Measurements from ENCODE around the gene GUCA2B.

The GUCA2B gene

DNA sequence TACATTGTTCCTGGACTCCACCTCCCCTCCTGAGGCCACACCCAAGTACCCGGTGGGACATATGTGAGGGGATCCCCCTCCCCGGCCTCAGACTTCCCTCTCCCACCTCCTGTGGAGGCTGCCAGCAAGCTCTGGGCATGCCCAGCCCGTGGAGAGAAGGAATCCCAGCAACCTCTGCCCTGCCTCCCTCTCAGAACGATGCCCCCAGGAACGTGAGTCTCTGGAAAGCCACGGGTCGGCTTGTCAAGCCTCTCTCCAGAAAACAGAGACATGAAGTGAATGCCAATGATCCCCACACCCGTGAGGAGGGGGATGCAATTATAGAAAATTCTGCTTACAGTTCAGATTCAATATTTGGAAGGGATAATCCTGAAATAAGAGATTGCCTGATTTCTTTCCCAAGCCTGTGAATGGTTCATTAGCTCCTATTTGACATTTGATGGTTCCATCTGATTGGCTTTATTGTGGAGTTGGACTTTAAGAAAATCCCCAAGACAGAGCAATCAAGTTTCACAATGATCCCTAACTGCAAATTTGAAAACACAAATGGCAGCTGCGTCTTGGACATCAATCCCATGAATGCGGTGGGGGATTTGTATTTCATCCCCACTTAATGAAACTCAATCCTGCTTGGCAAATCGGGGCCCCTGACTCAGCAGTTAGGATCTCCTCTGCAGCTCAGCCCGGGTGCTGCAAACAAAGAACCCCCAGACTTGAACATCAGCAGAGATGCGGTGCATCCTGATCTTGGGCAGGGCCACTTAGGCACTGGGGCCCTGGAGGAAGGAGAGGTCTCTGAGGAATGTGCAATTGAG lies 9.1 kb upstream of the GUCA2B start:
- no peak for DNase-seq

DNA sequence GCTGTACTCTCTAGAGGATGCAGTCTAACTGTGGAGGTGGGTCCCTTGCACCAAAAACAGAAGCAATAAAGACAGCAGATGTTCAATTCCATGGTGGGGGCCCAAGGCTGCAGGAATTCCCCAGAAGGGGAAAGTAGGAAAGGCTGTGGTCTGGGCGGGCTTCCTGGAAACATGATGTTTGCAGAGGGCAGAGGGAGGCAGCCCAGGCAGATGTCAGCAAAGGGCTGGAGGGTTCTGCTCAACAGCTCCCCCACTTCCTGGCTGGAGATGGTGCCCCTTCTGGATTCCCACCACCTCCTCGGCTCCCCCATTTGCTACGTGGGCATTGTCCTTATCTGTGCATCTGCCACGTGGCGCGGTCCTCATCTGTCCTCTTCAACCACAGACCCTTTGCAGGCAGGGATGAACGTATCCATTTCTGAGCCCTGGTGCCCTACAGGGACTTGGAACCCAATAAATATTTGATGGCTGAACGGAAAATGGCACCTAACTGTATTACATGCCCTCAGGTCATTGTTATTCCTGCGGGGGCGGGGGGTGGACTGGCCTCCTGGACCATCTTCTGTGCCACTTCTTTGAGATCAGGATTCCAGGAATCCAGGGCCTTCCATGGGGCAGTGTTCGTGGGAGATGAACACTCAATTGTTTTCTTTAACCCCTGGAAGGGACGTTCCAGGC lies 8.4 kb upstream of the GUCA2B start:
- no peak for DNase-seq

DNA sequence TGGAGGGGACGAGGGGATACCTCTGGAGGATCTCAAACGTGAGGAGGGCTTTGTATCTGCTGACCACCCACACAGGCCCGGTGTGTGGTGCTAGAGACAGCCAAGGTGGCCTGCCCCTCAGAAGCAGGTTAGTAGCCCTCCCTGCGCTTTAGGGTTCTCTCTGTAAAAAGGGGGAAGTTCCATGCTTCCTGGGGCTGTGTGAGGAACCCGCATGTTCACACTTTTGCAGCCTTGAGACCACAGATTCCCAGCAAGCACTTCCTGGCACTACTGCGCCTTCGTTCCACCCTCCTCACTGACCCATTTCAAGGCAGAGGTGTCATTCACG lies 7.9 kb upstream of the GUCA2B start:
- DNase-seq, result no peak

DNA sequence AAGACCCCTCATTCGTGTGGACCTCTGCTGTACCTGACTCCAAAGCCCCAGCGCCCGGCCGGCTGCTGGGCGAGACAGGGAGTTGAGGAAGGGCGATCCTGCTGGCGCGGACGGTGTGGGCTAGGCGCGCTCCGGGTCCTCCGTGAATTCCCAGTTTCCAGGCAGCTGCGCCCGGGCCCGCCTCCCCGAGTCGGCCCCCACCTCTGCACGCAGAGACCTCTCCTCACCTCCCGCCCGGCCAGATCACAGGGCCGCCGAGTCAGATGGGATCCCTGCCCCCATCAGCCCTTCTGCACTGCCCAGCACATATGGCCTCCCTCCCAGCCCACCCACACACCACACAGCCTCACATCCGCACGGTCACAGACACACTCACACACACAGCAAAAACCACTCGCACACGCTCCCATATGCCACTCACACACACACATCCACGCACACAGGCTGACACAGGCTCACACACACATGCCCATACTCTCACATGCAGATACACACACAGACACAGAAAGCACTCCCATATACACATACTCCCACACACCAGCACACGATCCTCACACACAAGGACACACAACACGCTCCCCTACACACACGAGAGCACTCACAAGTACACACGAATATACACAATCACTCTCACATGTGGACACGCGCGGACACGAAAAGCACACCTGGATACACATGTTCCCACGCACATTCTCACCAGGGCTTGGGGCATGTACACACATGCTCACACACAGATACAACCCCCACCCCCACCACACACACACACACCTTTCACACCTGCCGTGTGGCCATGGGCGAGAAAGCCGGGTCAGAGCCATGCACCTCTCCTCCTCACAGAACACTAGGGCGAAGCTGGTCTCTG lies 7.2 kb upstream of the GUCA2B start:
- DNase-seq, result no peak

DNA sequence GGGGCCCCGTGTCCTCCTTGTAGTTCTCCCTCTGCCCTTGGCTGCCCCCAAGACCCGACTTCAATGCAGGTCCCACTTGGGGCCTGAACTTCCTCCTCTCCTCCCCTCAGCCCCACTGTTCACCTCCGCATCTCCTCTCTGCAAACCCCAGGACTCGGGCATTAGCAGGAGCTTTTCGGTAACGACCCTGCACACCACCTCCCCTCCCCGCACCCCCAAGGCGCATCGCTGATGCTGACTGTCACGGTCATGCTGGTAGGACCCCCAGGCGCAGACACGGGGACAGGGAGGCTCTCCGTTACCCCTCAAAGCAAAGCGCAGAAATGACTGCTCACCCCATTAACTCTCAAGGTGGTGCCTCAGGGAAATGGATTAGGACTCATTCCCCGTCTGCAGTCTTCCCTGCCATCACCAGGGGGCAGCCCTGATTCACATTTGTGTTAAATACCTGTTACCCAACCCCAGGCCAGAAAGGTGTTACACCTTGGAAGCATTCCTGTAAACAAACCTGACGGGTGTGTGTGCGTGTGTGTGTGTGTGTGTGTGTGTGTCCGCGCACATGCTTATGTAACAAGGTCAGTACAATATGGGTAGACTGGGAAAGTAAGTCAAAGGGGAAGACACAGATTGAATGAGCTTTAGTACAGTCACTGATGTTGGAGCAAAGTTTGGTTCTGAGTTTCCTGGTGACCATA lies 6.4 kb upstream of the GUCA2B start:
- peak; percentile 66 to 67 for DNase-seq

DNA sequence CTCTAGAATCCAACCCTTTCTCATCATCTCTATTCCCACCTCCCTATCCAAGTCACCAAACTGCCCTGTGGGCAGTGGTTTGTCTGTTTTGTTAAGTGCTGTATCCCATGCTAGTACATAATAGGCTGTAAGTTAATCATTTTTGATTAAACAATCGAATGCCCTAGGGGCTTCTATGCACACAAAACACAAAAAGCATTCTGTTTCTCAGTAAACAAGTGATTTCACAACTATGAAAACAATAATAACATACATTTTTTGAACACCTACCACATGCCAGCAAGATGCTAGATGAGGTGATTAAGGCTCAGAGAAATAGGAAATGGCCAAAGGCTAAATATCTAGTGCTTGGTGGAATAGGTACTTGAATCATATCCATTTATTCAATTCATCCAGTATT lies 5.0 kb upstream of the GUCA2B start:
- DNase-seq, result no peak

DNA sequence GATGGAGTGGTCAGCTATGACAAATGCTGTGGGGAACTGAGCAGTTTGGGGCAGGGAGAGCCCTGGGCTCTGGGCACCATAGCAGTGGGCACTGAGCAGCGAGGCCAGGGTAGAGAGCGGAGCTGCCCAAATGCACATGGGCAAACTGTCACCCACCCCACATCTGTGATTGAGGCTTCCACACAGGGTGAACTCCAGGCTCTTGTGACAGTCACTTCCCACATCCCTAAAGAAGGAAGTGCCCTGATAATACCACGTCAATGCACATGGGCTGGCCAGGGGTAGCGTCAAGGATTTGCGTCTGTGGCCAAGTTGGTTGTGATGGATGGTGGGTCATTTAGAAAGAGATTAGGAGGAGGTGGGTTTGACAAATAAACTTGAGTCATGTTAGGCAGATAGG lies 2.6 kb upstream of the GUCA2B start:
- no peak for DNase-seq

DNA sequence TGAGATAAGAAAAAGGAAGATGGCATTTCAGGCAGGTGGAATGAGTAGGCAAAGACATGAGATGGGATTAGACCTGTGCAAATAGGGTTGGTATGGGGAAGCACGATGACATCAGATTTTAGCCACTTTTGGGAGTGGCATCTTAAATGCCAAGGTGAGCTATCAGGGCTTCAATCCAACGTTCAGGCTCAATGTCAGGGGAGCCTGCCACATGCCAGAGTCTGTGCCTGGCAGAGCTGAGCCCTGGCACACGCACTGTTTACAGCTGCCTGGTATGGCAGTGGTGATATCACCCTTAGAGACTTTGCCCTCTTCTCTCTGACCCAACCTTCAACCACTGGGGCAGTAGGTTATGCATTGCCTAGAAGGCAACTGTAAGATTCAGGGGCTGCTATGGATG lies 1.1 kb upstream of the GUCA2B start:
- DNase-seq, result no peak

DNA sequence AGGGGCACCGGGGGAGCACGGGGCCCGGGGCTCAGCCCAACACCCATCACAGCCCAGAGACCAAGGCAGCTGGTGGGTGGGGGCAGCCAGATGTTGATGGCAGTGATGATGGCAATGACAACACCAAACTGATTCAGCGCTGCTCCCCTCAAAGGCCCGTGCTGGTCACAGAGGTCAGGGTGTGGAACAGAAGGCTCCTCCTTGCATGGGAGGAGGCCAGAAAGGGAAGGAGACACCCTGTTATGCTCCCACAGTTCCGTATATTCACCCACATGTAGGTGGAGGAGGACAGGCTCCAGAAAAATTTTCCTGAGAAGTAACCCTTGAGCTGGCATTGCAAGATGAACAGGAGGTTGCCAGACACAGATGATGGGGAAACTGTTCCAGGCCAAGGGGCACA lies 414 bp downstream of the GUCA2B start:
- DNase-seq, result no peak

DNA sequence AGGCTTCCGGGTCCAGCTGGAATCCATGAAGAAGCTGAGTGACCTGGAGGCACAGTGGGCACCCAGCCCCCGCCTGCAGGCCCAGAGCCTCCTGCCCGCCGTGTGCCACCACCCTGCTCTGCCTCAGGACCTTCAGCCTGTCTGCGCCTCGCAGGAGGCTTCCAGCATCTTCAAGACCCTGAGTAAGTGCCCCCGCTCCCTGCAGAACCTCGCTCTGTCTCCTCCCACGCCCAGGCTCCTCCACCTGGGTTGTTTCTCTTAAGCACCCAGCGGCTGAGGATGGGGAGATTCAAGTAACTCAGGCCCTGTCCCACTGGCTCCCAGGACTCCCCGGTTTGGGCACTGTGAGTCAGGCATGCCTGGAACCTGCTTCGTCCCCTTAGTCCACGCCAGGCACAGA lies 1.5 kb downstream of the GUCA2B start:
- DNase-seq, result no peak

DNA sequence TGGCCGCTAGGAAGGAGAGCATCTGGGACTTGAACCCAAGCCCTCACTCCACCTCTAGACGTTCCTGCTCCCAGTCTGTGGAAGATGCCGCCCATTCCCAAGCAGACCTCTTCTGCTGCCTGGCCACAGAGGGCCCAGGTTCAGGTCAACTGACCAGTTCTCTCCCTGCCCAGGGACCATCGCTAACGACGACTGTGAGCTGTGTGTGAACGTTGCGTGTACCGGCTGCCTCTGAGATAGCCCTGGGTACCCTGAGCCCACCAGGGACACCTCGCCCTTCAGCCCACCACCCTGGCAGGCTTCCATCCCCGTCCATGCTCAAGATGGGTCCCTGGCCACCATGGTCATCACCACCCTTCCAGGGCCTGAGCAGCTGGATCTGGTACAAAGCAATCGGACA lies 2.2 kb downstream of the GUCA2B start:
- no peak for DNase-seq

DNA sequence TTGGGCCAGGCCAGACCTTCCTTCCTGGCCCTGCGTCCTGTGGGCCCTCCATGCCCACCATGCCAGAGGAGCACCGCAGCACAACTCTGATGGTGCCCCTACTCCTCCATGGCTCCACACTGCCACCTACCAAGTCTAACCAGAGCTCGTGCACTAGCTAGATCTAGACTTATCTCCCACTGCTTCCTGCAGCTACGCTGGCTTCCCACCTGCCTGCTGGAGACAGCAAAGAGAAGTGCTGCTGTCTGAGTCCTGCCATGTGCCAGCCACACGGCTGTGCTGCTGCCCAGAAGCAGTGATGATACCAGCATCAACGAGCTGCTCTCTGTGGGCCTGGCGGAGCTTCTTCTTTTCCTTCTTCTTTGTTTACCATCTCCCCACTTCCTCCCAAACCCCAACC lies 4.5 kb downstream of the GUCA2B start:
- DNase-seq, result no peak

DNA sequence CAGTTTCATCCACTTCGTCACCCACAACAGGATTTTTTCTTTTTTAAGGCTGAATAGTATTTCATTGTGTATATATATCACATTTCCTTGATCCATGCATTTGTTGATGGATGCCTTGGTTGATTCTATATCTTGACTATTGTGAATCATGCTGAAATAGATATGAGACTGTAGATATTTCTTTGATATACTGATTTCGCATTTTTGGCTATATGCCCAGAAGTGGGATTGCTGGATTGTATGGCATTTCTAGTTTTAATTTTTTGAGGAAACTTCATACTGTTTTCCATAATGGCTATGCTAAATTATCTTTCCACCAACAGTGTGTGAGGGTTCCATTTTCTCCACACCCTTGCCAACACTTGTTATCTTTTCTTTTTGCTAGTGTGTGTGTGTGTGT lies 5.0 kb downstream of the GUCA2B start:
- no peak for DNase-seq

DNA sequence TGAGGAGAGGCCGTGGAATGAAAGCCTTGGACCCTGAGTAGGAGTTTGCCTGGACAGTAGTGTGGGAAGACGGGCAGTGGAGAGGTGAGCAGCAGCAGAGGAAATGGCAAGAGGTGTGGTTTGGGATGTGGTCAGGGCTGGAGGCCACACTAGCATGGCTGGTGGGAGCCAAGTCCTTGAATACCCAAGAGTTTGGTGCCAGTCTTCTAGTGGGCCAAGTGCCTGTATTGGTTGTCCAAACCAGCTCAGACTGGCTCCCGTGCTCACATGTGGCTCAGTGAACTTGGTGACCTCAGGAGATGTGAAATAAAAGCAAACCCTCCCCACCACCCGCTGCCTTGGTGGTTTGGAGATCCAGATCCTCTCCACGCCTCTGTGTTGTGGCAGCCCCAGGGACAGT lies 9.0 kb downstream of the GUCA2B start:
- DNase-seq, result no peak

DNA sequence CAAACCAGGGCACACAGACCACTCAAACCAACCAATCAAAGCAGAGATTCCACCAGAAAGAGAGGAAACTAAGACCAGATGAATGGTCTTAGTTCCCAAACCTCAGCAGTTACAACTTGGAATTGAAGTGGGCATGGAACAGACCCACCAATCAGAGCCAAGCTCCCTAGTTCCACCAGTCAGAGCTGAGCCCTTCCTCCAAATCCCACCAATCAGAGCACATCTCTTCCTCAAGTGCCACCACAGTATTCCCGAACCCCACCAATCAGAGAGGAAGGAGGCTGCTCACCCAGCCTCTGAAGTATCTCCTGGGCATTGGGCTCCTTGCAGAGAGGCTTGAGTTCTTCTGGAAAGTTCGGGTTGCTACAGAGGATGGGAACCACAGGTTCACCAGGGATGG lies 9.9 kb downstream of the GUCA2B start:
- no peak for DNase-seq

DNA sequence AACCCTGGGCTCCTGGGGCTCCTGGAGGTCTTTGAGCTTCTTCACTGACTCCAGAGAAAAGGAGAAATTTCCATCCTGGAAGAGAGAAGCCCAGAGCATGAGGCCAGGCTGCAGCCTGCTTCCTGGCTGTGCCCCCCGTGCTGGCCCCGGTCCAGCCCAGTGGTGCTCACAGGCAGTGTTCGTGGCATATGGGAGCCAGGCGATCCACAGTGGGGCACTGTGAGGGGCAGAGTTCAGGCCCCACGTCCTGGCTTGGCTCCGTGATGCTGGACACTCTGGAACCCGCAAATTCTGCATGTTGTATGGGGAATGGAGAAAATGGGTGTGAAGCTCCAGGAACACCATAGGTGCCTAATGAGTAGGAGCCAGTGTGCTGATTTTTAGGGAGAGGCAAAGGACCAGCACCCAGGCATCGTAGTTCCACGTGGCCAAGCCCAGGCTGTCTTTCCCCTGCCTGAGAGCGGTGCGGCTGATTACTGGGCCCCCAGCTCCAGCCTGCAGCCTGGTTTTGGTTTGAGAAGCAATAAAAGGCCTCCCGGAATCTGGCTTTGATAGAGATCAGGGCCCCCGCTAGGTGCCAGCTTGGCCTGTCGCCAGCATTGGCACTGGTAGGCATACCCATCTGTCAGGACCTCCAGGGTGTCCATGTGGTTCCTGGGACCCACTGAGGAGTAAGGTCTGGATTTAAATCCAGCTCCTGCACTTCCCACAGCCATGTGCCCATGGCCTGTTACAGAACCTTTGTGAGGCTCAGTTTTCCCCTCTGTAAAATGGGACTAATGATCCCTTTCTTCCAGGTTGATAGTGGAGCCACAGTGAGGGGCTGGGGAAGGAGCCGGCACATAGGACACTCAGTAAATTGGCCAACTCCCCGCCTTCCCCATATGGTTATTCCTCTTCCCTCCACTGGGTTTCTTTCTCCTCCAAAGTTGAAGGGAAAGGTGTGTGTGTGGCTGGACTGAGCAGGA lies 10.6 kb downstream of the GUCA2B start:
- DNase-seq, result no peak

DNA sequence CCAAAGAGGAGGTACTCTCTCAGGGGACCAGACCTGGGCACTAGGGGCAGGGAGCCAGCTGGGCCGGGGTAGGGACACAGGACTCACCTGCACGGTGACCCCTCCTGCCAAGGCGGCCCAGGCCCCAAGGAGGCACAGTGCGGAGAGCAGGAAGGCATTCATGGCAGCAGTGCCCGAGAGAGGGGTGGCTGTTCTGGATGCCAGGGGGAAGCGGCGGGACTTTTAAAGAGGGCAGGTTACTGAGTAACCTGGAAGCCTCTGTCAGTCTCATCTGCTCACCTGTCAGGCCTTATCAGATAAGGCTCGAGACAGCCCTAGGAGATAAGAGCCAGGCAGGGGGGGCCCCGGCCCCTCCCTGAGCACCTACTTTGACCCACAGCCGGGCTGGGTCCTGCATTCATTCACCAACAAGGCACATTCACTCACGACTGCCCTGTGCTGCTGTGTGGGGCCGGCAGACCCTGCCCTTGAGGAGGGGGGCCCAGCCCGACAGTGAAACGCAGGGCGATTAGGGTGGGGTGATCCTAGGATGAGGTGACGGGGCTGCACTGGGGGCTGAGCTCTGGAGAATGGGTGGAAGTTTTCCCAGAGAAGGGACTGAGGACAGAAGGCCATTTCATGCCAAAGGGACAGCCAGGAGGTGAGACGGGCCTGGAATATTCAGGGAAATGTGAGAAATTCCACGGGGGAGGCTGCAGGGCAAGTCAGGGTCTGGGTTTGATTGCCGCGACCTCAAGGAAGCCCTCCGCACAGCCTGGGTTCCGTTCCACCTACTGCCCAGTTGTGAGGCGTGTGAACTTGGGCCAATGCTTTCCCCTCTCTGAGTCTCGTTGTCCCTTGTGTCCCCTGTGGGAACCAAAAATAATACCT lies 11.6 kb downstream of the GUCA2B start, which contains the start of gene GUCA2A:
Gene GUCA2A (minus strand): TSS at position 195 of the 870 bp plus-strand sequence. CDS start 33 bp downstream, at position 162.
- no peak for DNase-seq

DNA sequence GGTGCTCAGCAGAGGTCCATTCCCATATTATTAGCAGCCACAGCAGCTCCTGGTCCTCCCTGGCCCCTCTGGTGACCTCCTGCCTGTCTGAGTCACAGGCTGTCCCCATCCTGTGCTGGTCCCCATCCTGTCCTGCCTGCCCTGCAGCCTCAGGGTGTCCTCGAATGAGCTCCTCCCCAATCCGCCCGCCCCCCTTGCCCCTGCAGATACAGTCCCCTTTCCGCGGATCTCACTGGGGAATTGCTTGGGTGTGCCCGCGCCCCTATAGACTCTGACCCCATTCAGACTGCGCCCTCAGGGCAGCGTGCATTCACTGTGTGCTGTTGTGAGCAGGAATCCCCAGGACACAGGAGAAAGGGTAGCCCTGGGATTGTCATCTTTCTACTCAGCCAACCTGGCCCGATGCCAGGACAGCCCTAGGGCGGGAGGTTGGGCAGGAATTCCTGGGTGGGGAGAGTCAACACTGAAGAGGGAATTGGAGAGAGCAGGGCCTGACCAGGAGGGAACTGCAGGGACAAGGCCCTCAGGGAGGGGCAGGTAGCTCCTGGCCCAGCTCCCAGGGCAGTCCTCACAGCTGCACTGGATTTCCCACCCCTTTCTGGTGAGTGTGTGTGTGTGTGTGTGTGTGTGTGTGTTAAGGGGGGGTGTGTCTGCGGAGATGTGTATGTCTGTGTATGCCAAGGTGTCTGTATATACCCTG lies 12.5 kb downstream of the GUCA2B start:
- no peak for DNase-seq

DNA sequence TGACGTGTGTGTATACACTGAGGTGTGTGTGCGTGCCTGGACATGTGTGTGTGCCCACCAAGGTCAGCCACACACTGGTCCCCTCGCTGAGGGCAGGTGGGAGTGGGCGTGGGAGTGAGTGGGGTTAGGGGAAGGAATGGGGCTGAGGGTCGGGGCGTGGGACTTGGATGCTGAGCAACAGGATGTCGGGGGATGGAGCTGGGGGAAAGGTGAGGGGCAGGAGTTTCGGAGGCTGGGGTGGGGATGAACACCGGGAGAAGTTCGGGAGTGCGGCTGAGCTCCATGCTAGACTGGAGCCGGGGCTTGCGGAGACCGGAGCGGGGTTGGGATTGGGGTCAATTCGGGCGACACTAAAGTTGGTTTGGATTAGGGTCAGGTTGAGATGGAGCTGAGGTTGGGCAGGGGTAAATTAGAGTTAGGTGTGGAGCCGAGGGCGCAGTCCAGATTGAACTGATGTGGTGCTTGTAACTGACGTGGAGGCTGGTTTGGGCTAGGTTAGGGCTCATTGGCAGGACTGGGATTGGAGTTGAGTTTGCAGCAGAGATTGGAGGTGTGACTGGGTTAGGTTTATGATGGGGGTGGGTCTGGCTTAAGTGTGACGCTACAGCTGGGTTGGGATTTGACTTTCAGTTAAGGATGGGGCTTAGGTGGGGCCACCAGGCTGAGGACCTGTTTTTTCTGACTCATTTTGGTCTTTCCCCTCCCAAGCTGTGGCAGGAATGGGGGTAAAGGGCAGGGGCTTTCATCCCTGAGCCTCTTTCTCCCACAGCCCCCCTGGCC lies 14.6 kb downstream of the GUCA2B start:
- no peak for DNase-seq

DNA sequence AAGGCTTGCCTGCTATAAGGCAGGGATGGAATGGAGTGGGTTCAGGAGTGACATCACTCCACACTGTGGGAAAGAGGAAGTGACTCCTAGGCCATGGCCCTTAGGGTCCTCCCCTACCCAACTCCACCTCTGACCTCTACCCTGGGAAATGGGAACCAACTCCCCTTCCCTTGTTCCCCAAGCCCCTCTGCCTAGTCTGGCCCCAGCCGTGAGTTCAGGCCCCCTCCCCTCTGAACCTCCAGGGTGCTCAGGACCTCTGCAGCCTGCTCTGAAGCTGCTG lies 15.1 kb downstream of the GUCA2B start:
- DNase-seq, result no peak
